GM23338 (cell line): ENCODE measurements around the gene MAG. TPM values are rescaled to one million over a fixed set of nuclear protein-coding genes. Genes with fewer than 3 reads are reported as not detected.

Source experiments
- ATAC-seq: fragments of 200-7000 bp; cut with Tn5 transposase; 3 replicates; pipeline ENCODE4 v1.9.1; 2020
- DNase-seq: peaks from one replicate; pipeline ENCODE4 v3.0.0-alpha.2; 2015; ENCODE audit warnings: low spot score
- H2AFZ ChIP-seq: fragments of 200-600 bp; sonication (generic); 2 replicates; pipeline ENCODE4 v1.8.0; 2016; ENCODE audit warnings: antibody characterized with exemption, mild to moderate bottlenecking, moderate library complexity
- H3F3A ChIP-seq: fragments of 200-600 bp; sonication (generic); replicated peaks from 2 replicates; pipeline ENCODE4 v1.8.0; 2017; ENCODE audit warnings: antibody characterized with exemption, mixed run types, low read depth
- H3K27ac ChIP-seq: fragments of 200-600 bp; sonication (generic); 2 replicates; pipeline ENCODE4 v1.6.1; 2016; ENCODE audit warnings: low read depth
- H3K27me3 ChIP-seq: fragments of 200-600 bp; sonication (generic); 2 replicates; pipeline ENCODE4 v1.8.0; 2016; ENCODE audit warnings: mild to moderate bottlenecking, mixed run types, moderate library complexity; ENCODE audit not compliant: insufficient read depth
- H3K36me3 ChIP-seq: fragments of 200-600 bp; sonication (generic); 2 replicates; pipeline ENCODE4 v1.8.0; 2016; ENCODE audit warnings: mild to moderate bottlenecking; ENCODE audit not compliant: insufficient read depth
- H3K4me1 ChIP-seq: fragments of 200-600 bp; sonication (generic); 2 replicates; pipeline ENCODE4 v1.8.0; 2016; ENCODE audit warnings: mild to moderate bottlenecking, moderate library complexity; ENCODE audit not compliant: insufficient read depth
- H3K4me2 ChIP-seq: fragments of 200-600 bp; sonication (generic); 2 replicates; pipeline ENCODE4 v1.7.1; 2017; ENCODE audit warnings: mixed run types
- H3K4me3 ChIP-seq: fragments of 200-600 bp; sonication (generic); 2 replicates; pipeline ENCODE4 v1.6.1; 2016; ENCODE audit warnings: mixed run types
- H3K79me2 ChIP-seq: fragments of 200-600 bp; sonication (generic); replicated peaks from 2 replicates; pipeline ENCODE4 v1.8.0; 2017; ENCODE audit warnings: mild to moderate bottlenecking; ENCODE audit not compliant: insufficient read depth
- H3K9me2 ChIP-seq: fragments of 200-600 bp; sonication (generic); 2 replicates; pipeline ENCODE4 v1.8.0; 2017; ENCODE audit not compliant: insufficient read depth
- H4K20me1 ChIP-seq: fragments of 200-600 bp; sonication (generic); replicated peaks from 2 replicates; pipeline ENCODE4 v1.8.0; 2017; ENCODE audit warnings: mild to moderate bottlenecking; ENCODE audit not compliant: insufficient read depth
- H3K27ac Mint-ChIP-seq: 2 replicates; pipeline ENCODE4 v1.8.0; 2020; ENCODE audit warnings: inconsistent platforms, mild to moderate bottlenecking, moderate library complexity, mixed read lengths
- H3K27me3 Mint-ChIP-seq: 3 replicates; pipeline ENCODE4 v1.8.0; 2022; ENCODE audit warnings: low read depth, mild to moderate bottlenecking, moderate library complexity, mixed read lengths, inconsistent platforms; ENCODE audit not compliant: insufficient read depth, poor library complexity
- H3K36me3 Mint-ChIP-seq: 3 replicates; pipeline ENCODE4 v1.8.0; 2021; ENCODE audit warnings: low read depth, mild to moderate bottlenecking, inconsistent platforms, moderate library complexity, mixed read lengths
- H3K4me1 Mint-ChIP-seq: 3 replicates; pipeline ENCODE4 v1.8.0; 2020; ENCODE audit warnings: mild to moderate bottlenecking, inconsistent platforms, mixed read lengths
- H3K4me3 Mint-ChIP-seq: 3 replicates; pipeline ENCODE4 v1.8.0; 2021; ENCODE audit warnings: moderate library complexity, mild to moderate bottlenecking, inconsistent platforms, mixed read lengths
- H3K9me3 Mint-ChIP-seq: 3 replicates; pipeline ENCODE4 v1.8.0; 2020; ENCODE audit warnings: moderate library complexity, mild to moderate bottlenecking, inconsistent platforms, mixed read lengths
- CREB1 ChIP-seq: fragments of 250-450 bp; sonication (Bioruptor Pico); IDR thresholded peaks from 2 replicates; pipeline ENCODE4 v1.5.0; 2020; ENCODE audit warnings: low read depth, mild to moderate bottlenecking, moderate library complexity
- CTCF ChIP-seq, 2 experiments: fragments of 200-600 bp in 1 of 2; sonication (generic) in 1 of 2; conservative IDR thresholded peaks; 2 replicates each; pipeline versions ENCODE4 v1.5.1 to v1.6.1; 2016 to 2017; ENCODE audit warnings: antibody characterized with exemption in 2 of 2, low read depth in 2 of 2, mild to moderate bottlenecking in 2 of 2, moderate library complexity in 1 of 2
- ETS1 ChIP-seq: IDR thresholded peaks from 2 replicates; pipeline ENCODE4 v1.6.1; 2016; ENCODE audit warnings: antibody characterized with exemption
- EZH2 ChIP-seq: fragments of 200-600 bp; sonication (generic); IDR thresholded peaks from one replicate; pipeline ENCODE4 v1.8.0; 2017; ENCODE audit warnings: antibody characterized with exemption, mild to moderate bottlenecking, low read depth; ENCODE audit not compliant: unreplicated experiment
- EZH2phosphoT487 ChIP-seq: fragments of 200-600 bp; sonication (generic); IDR thresholded peaks from one replicate; pipeline ENCODE4 v1.8.1; 2018; ENCODE audit warnings: antibody characterized with exemption; ENCODE audit not compliant: unreplicated experiment
- JUNB ChIP-seq: IDR thresholded peaks from one replicate; pipeline ENCODE4 v1.6.1; 2016; ENCODE audit warnings: antibody characterized with exemption; ENCODE audit not compliant: unreplicated experiment
- NANOG ChIP-seq: IDR thresholded peaks from 2 replicates; pipeline ENCODE4 v1.6.1; 2016; ENCODE audit warnings: antibody characterized with exemption, borderline replicate concordance
- POLR2AphosphoS5 ChIP-seq: IDR thresholded peaks from 2 replicates; pipeline ENCODE4 v1.6.1; 2016; ENCODE audit warnings: antibody characterized with exemption, low read depth
- STAT1 ChIP-seq: IDR thresholded peaks from one replicate; pipeline ENCODE4 v1.6.1; 2016; ENCODE audit warnings: antibody characterized with exemption; ENCODE audit not compliant: unreplicated experiment
- ZNF114 ChIP-seq: fragments of 250-450 bp; sonication (Bioruptor Pico); IDR thresholded peaks from 2 replicates; pipeline ENCODE4 v1.5.0; 2020; ENCODE audit warnings: mild to moderate bottlenecking, moderate library complexity
- ZNF331 ChIP-seq: fragments of 250-450 bp; sonication (Bioruptor Pico); IDR thresholded peaks from 2 replicates; pipeline ENCODE4 v1.5.0; 2020; ENCODE audit warnings: low read depth, mild to moderate bottlenecking, moderate library complexity
- polyA plus RNA-seq: library from polyadenylated mRNA; unstranded; fragments of >200 nt; fragmentation: Nextera tagmentation; extraction: Ambion mirVana; gene quantifications from 2 replicates; pipeline ENCODE4 v1.2.1, GENCODE V29; 2016
- total RNA-seq: library from RNA; depleted of rRNA; stranded (reverse); fragments of >200 nt; shearing (Covaris generic); gene quantifications from 2 replicates; pipeline ENCODE4 v1.2.3, GENCODE V29; 2014
- TF ChIP-seq, protein P1 (sequence below): fragments of 250-450 bp; sonication (Bioruptor Pico); IDR thresholded peaks from 2 replicates; pipeline ENCODE4 v1.5.0; 2020; ENCODE audit warnings: mild to moderate bottlenecking, moderate library complexity
- TF ChIP-seq, protein P2 (sequence below): IDR thresholded peaks from one replicate; pipeline ENCODE4 v1.6.1; 2018; ENCODE audit warnings: antibody characterized with exemption; ENCODE audit not compliant: unreplicated experiment

MAG gene
- total and polyA plus RNA-seq, 2 experiments from 2014 or later = 0.61 to 1.3 TPM

DNA sequence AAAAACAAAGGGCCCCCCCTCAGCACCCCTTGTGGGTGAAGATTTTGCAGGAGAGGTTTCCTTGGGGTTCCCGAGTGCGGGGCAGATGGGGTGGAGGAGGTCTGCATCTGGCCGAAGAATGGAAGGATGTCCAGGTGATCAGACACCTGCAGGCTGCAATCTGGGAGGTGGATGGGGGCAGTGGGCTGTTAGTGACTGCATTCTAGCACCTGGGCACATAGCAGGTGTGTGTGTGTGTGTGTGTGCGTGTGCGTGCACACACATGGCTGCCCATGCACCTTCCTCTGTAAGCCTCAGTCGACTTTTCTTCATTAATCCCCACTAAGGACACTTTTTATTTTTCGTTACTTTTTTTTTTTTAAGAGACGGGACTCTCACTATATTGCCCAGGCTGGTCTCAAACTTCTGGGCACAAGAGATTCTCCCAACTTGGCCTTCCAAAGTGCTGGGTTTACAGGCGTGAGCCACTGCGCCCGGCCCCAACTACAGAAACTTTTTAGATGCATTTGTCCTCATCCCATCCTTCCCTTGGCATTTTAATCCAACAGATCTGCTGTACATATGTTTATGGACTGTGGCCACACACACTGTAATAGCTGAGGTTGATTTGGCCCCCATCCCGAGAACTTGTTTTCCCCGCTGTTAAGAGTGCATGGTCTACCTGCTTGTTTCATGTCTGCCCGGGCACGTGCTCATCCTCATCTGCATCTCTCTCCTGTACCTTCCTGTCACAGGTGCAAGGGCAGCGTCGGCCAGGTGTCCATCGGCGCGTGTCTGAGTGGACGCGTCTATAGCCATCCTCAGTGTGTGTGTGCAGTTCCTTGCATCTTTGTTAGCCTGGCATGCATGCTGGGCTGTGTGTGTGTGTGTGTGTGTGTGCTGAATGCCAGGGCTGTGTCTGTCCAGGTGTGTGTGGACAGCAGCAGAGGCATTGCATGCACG lies 731 bp downstream of the MAG start:
- TF ChIP-seq ZNF331 (CRISPR knock-in tag) = no peak
- no peak for TF ChIP-seq JUNB
- TF ChIP-seq EZH2 = no peak
- no peak for TF ChIP-seq CTCF (conservative IDR thresholded peaks at IDR 0.05; ENCODE audit: low read depth in 2 of 2)
- TF ChIP-seq, protein P1, sequence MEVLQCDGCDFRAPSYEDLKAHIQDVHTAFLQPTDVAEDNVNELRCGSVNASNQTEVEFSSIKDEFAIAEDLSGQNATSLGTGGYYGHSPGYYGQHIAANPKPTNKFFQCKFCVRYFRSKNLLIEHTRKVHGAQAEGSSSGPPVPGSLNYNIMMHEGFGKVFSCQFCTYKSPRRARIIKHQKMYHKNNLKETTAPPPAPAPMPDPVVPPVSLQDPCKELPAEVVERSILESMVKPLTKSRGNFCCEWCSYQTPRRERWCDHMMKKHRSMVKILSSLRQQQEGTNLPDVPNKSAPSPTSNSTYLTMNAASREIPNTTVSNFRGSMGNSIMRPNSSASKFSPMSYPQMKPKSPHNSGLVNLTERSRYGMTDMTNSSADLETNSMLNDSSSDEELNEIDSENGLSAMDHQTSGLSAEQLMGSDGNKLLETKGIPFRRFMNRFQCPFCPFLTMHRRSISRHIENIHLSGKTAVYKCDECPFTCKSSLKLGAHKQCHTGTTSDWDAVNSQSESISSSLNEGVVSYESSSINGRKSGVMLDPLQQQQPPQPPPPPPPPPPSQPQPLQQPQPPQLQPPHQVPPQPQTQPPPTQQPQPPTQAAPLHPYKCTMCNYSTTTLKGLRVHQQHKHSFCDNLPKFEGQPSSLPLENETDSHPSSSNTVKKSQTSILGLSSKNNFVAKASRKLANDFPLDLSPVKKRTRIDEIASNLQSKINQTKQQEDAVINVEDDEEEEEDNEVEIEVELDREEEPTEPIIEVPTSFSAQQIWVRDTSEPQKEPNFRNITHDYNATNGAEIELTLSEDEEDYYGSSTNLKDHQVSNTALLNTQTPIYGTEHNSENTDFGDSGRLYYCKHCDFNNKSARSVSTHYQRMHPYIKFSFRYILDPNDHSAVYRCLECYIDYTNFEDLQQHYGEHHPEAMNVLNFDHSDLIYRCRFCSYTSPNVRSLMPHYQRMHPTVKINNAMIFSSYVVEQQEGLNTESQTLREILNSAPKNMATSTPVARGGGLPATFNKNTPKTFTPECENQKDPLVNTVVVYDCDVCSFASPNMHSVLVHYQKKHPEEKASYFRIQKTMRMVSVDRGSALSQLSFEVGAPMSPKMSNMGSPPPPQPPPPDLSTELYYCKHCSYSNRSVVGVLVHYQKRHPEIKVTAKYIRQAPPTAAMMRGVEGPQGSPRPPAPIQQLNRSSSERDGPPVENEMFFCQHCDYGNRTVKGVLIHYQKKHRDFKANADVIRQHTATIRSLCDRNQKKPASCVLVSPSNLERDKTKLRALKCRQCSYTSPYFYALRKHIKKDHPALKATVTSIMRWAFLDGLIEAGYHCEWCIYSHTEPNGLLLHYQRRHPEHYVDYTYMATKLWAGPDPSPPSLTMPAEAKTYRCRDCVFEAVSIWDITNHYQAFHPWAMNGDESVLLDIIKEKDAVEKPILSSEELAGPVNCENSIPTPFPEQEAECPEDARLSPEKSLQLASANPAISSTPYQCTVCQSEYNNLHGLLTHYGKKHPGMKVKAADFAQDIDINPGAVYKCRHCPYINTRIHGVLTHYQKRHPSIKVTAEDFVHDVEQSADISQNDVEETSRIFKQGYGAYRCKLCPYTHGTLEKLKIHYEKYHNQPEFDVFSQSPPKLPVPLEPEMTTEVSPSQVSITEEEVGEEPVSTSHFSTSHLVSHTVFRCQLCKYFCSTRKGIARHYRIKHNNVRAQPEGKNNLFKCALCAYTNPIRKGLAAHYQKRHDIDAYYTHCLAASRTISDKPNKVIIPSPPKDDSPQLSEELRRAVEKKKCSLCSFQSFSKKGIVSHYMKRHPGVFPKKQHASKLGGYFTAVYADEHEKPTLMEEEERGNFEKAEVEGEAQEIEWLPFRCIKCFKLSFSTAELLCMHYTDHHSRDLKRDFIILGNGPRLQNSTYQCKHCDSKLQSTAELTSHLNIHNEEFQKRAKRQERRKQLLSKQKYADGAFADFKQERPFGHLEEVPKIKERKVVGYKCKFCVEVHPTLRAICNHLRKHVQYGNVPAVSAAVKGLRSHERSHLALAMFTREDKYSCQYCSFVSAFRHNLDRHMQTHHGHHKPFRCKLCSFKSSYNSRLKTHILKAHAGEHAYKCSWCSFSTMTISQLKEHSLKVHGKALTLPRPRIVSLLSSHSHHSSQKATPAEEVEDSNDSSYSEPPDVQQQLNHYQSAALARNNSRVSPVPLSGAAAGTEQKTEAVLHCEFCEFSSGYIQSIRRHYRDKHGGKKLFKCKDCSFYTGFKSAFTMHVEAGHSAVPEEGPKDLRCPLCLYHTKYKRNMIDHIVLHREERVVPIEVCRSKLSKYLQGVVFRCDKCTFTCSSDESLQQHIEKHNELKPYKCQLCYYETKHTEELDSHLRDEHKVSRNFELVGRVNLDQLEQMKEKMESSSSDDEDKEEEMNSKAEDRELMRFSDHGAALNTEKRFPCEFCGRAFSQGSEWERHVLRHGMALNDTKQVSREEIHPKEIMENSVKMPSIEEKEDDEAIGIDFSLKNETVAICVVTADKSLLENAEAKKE (CRISPR knock-in tag) = no peak
- TF ChIP-seq ETS1 = no peak
- TF ChIP-seq EZH2phosphoT487 = no peak
- TF ChIP-seq STAT1 = no peak
- no peak for TF ChIP-seq NANOG
- no peak for TF ChIP-seq CREB1 (CRISPR knock-in tag)
- no peak for TF ChIP-seq POLR2AphosphoS5
- TF ChIP-seq, protein P2, sequence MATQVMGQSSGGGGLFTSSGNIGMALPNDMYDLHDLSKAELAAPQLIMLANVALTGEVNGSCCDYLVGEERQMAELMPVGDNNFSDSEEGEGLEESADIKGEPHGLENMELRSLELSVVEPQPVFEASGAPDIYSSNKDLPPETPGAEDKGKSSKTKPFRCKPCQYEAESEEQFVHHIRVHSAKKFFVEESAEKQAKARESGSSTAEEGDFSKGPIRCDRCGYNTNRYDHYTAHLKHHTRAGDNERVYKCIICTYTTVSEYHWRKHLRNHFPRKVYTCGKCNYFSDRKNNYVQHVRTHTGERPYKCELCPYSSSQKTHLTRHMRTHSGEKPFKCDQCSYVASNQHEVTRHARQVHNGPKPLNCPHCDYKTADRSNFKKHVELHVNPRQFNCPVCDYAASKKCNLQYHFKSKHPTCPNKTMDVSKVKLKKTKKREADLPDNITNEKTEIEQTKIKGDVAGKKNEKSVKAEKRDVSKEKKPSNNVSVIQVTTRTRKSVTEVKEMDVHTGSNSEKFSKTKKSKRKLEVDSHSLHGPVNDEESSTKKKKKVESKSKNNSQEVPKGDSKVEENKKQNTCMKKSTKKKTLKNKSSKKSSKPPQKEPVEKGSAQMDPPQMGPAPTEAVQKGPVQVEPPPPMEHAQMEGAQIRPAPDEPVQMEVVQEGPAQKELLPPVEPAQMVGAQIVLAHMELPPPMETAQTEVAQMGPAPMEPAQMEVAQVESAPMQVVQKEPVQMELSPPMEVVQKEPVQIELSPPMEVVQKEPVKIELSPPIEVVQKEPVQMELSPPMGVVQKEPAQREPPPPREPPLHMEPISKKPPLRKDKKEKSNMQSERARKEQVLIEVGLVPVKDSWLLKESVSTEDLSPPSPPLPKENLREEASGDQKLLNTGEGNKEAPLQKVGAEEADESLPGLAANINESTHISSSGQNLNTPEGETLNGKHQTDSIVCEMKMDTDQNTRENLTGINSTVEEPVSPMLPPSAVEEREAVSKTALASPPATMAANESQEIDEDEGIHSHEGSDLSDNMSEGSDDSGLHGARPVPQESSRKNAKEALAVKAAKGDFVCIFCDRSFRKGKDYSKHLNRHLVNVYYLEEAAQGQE = no peak
- no peak for TF ChIP-seq ZNF114
- peaks cover 14% of the 10 kb centered on the region for H3K27me3 Mint-ChIP-seq
- H3K9me3 Mint-ChIP-seq = no peaks in the 10 kb centered on the region
- H3K4me1 Mint-ChIP-seq = peaks cover 13% of the 10 kb centered on the region
- H3F3A ChIP-seq = peaks cover 6% of the 10 kb centered on the region
- no peaks in the 10 kb centered on the region for H3K27me3 ChIP-seq
- no peak overlapping the region for H3K27ac ChIP-seq
- ATAC-seq (no peak), DNase-seq (no peak)
- H3K79me2 ChIP-seq = no peaks in the 10 kb centered on the region
- no peak overlapping the region for H3K27ac Mint-ChIP-seq
- H3K4me3 ChIP-seq = no peak overlapping the region
- no peak overlapping the region for H3K4me3 Mint-ChIP-seq
- no peaks in the 10 kb centered on the region for H3K9me2 ChIP-seq
- no peaks in the 10 kb centered on the region for H4K20me1 ChIP-seq
- no peak overlapping the region for H3K4me2 ChIP-seq
- no peaks in the 10 kb centered on the region for H3K36me3 Mint-ChIP-seq
- H3K36me3 ChIP-seq = no peaks in the 10 kb centered on the region
- H3K4me1 ChIP-seq = peaks cover 25% of the 10 kb centered on the region
- H2AFZ ChIP-seq = no peak overlapping the region
